Body of pancreas (tissue), 4 donors: ENCODE data around the gene FAM90A26.

ENCODE experiments used
- CTCF ChIP-seq, 7 experiments: fragments of 450-650 bp in 4 of 7; fragments of 200-600 bp in 3 of 7; sonication (generic) in 3 of 7; IDR thresholded peaks; one replicate each; pipeline ENCODE4 v1.5.1; 2016 to 2019; ENCODE audit warnings: antibody characterized with exemption in 7 of 7
- POLR2A ChIP-seq, 3 donors: fragments of 450-650 bp; IDR thresholded peaks; one replicate each; pipeline ENCODE4 v1.6.1; 2016; ENCODE audit warnings: antibody characterized with exemption in 3 of 3, mild to moderate bottlenecking in 2 of 3

GRCh38 chr4:9146967-9147366 lies 23.2 kb upstream of the FAM90A26 start:
- TF ChIP-seq CTCF (IDR thresholded peaks at IDR 0.05) (no peak), POLR2A (IDR thresholded peaks at IDR 0.05) (no peak)
